SK-N-SH (cell line): ENCODE data around the gene MIAT. TPM values are rescaled to one million over a fixed set of nuclear protein-coding genes. Genes with fewer than 3 reads are reported as not detected.

Experiments used
- CTCF ChIA-PET: fragments of 300-600, 350-600 bp; formaldehyde crosslinking; extraction: SDS; loops from one replicate; lab custom pipeline; 2021; lab: Yijun Ruan, JAX
- POLR2A ChIA-PET: fragments of 350-600 bp; sonication (Branson Sonifier 250); formaldehyde crosslinking; extraction: SDS; loops from one replicate; lab custom pipeline; 2020; ENCODE audit warnings: antibody characterized with exemption, inconsistent platforms; lab: Yijun Ruan, JAX
- DNase-seq: peaks from one replicate; pipeline ENCODE4 v3.0.0; 2012
- H2AFZ ChIP-seq: fragments of 200-600 bp; sonication (generic); 2 replicates; pipeline ENCODE4 v1.8.1; 2016; ENCODE audit warnings: antibody characterized with exemption, mild to moderate bottlenecking, low read depth
- H3F3A ChIP-seq: fragments of 200-600 bp; sonication (generic); replicated peaks from 2 replicates; pipeline ENCODE3; 2016; ENCODE audit warnings: antibody characterized with exemption, mild to moderate bottlenecking; ENCODE audit not compliant: insufficient read depth
- H3K27ac ChIP-seq, 2 experiments: fragments of 200-500 bp in 1 of 2; fragments of 200-600 bp in 1 of 2; sonication (Bioruptor generic) in 1 of 2; sonication (generic), shearing (Covaris generic) in 1 of 2; 2 replicates each; pipeline versions ENCODE4 v1.5.1 to v1.6.1; 2014 to 2016; ENCODE audit warnings: low read depth in 2 of 2, inconsistent platforms in 1 of 2, low read length in 1 of 2, mild to moderate bottlenecking in 1 of 2, mixed read lengths in 1 of 2
- H3K27me3 ChIP-seq: fragments of 200-600 bp; sonication (generic), shearing (Covaris generic); 2 replicates; pipeline ENCODE4 v1.6.1; 2016; ENCODE audit warnings: mixed run types; ENCODE audit not compliant: insufficient read depth
- H3K36me3 ChIP-seq, 2 experiments: fragments of 200-500 bp in 1 of 2; fragments of 200-600 bp in 1 of 2; sonication (Bioruptor generic) in 1 of 2; sonication (generic) in 1 of 2; replicated peaks in 1 of 2; 2 replicates each; pipeline versions ENCODE3 to v1.5.1; 2014 to 2016; ENCODE audit warnings: low read length in 1 of 2, mild to moderate bottlenecking in 1 of 2; ENCODE audit not compliant: insufficient read depth in 2 of 2, control insufficient read depth in 1 of 2
- H3K4me1 ChIP-seq, 2 experiments: fragments of 200-500 bp in 1 of 2; fragments of 200-600 bp in 1 of 2; sonication (Bioruptor generic) in 1 of 2; sonication (generic), shearing (Covaris generic) in 1 of 2; 2 replicates each; pipeline versions ENCODE4 v1.5.1 to v1.6.1; 2014 to 2016; ENCODE audit warnings: low read depth in 1 of 2, low read length in 1 of 2, mixed run types in 1 of 2; ENCODE audit not compliant: insufficient read depth in 2 of 2, control insufficient read depth in 1 of 2
- H3K4me2 ChIP-seq: fragments of 200-600 bp; sonication (generic), shearing (Covaris generic); 2 replicates; pipeline ENCODE4 v1.6.1; 2017; ENCODE audit warnings: mixed run types
- H3K4me3 ChIP-seq, 2 experiments: fragments of 200-500 bp in 1 of 2; fragments of 200-600 bp in 1 of 2; sonication (Bioruptor generic) in 1 of 2; sonication (generic), shearing (Covaris generic) in 1 of 2; 2 replicates each; pipeline versions ENCODE4 v1.5.1 to v1.8.1; 2014 to 2016; ENCODE audit warnings: low read depth in 2 of 2, inconsistent platforms in 1 of 2, low read length in 1 of 2, mild to moderate bottlenecking in 1 of 2, mixed read lengths in 1 of 2, moderate library complexity in 1 of 2
- H3K79me2 ChIP-seq: fragments of 200-600 bp; sonication (generic); 2 replicates; pipeline ENCODE4 v1.8.1; 2017; ENCODE audit warnings: mild to moderate bottlenecking; ENCODE audit not compliant: insufficient read depth
- H3K9ac ChIP-seq: fragments of 200-600 bp; sonication (generic); 2 replicates; pipeline ENCODE4 v1.6.1; 2017; ENCODE audit warnings: mixed run types
- H3K9me2 ChIP-seq: fragments of 200-600 bp; sonication (generic); 2 replicates; pipeline ENCODE4 v1.6.1; 2017; ENCODE audit warnings: mixed run types
- H3K9me3 ChIP-seq: fragments of 200-600 bp; sonication (generic); 2 replicates; pipeline ENCODE4 v1.6.1; 2017; ENCODE audit warnings: mixed run types, mild to moderate bottlenecking, moderate library complexity
- H4K20me1 ChIP-seq: fragments of 200-600 bp; sonication (generic); 2 replicates; pipeline ENCODE4 v1.6.1; 2017; ENCODE audit warnings: mild to moderate bottlenecking, mixed run types; ENCODE audit not compliant: insufficient read depth
- EP300 ChIP-seq, 2 experiments: IDR thresholded peaks; 2 replicates each; pipeline versions ENCODE4 v1.4.0 to v1.6.1; 2012; ENCODE audit warnings: borderline replicate concordance in 1 of 2, low read depth in 1 of 2, low read length in 1 of 2
- FOXJ3 ChIP-seq: sonication (generic); formaldehyde crosslinking; IDR thresholded peaks from 2 replicates; pipeline ENCODE4 v1.5.1; 2020; ENCODE audit warnings: mild to moderate bottlenecking, missing genetic modification reagents
- JUND ChIP-seq: IDR thresholded peaks from 2 replicates; pipeline ENCODE4 v1.4.0; 2012
- POLR2AphosphoS5 ChIP-seq: IDR thresholded peaks from 2 replicates; pipeline ENCODE4 v1.6.1; 2012; ENCODE audit warnings: low read depth, low read length
- SMC3 ChIP-seq: IDR thresholded peaks from 2 replicates; pipeline ENCODE4 v1.6.1; 2012; ENCODE audit warnings: low read depth, low read length, improper control_type of control experiment
- TAF1 ChIP-seq: IDR thresholded peaks from 2 replicates; pipeline ENCODE4 v1.6.1; 2012; ENCODE audit warnings: low read depth, mild to moderate bottlenecking, low read length, moderate library complexity, borderline replicate concordance
- TCF12 ChIP-seq: IDR thresholded peaks from 2 replicates; pipeline ENCODE4 v1.4.0; 2012
- TEAD4 ChIP-seq: IDR thresholded peaks from 2 replicates; pipeline ENCODE4 v1.4.0; 2012; ENCODE audit warnings: mild to moderate bottlenecking, borderline replicate concordance; ENCODE audit not compliant: insufficient read depth
- WGBS: methylation state at CpG from one replicate; pipeline ENCODE4 v1.1.6; 2017; ENCODE audit warnings: low lambda C conversion rate; 5-methylcytosine and 5-hydroxymethylcytosine counted together
- polyA plus RNA-seq, 3 experiments: library from polyadenylated mRNA; depleted of rRNA; stranded (reverse); fragments of >200 nt; gene quantifications; 2 replicates each; pipeline ENCODE4 v1.2.3, GENCODE V29; 2012
- TF ChIP-seq, protein P1 (sequence below): fragments of 200-600 bp; sonication (generic); IDR thresholded peaks from 2 replicates; pipeline ENCODE4 v1.6.1; 2017; ENCODE audit warnings: antibody characterized with exemption, mild to moderate bottlenecking, moderate library complexity
- TF ChIP-seq, protein P2 (sequence below): IDR thresholded peaks from 2 replicates; pipeline ENCODE4 v1.6.1; 2012; ENCODE audit warnings: mild to moderate bottlenecking, low read depth, low read length, moderate library complexity

Gene MIAT
- polyA plus RNA-seq, 1 of the 3 experiments (the other 2 are of a cell fraction), result 5.4 TPM

DNA sequence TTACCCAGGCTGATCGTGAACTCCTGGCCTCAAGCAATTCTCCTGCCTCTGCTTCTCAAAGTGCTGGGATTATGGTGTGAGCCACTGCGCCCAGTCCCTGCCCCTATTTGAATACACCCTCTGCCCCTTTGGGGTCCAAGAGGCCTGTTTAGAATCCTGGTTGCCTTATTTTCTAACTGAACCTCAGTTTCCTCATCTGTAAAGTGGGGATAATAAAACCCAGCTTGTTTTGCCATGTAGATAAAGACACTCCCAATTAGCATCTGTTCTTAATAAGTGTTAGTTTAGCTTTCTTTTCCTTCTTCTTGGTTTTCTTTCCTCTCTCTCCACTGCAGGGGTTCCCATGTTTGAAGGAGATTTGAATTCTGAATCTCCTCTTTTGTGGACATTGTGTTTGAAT is 4.8 kb downstream of the MIAT start (continued):
- TF ChIP-seq, protein P1, sequence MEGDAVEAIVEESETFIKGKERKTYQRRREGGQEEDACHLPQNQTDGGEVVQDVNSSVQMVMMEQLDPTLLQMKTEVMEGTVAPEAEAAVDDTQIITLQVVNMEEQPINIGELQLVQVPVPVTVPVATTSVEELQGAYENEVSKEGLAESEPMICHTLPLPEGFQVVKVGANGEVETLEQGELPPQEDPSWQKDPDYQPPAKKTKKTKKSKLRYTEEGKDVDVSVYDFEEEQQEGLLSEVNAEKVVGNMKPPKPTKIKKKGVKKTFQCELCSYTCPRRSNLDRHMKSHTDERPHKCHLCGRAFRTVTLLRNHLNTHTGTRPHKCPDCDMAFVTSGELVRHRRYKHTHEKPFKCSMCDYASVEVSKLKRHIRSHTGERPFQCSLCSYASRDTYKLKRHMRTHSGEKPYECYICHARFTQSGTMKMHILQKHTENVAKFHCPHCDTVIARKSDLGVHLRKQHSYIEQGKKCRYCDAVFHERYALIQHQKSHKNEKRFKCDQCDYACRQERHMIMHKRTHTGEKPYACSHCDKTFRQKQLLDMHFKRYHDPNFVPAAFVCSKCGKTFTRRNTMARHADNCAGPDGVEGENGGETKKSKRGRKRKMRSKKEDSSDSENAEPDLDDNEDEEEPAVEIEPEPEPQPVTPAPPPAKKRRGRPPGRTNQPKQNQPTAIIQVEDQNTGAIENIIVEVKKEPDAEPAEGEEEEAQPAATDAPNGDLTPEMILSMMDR, result no peak
- TF ChIP-seq JUND, result no peak

DNA sequence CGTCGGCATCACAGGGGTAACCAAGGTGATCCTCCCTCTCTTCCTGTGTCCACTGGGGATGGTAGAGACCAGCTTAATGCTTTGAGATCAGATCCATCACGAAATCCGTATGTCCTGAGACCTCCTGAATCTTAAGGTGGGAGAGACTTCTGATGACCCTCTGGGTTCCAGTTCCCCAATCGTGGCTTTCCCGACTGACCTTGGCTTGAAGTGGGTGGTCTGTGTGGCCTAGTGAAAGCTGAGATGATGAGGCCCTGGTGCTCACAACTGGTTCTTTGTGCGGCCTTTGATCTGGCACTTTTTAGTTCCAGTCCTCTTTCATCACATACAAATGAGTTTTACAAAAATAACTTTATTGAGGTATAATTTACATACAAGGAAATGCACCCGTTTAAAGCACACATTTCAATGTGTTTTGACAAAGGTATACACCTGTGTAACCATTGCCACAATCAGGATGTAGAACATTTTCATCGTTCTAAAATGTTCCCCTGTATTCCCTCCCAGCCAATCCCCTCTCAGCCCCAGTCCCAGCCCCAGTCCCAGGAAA is 6.1 kb downstream of the MIAT start:
- Histone ChIP-seq H3F3A (peaks cover 12% of the 10 kb centered on the region), H3K4me3 (no peak overlapping the region), H3K9me2 (no peaks in the 10 kb centered on the region), H3K9ac (no peak overlapping the region), H3K27me3 (no peaks in the 10 kb centered on the region), H3K36me3 (no peaks in the 10 kb centered on the region), H3K4me1 (peaks cover 10% of the 10 kb centered on the region in 2 experiments; a peak in 2 of 4 replicates), H2AFZ (no peak overlapping the region), H3K79me2 (no peaks in the 10 kb centered on the region), H3K27ac (no peak overlapping the region), H3K9me3 (no peaks in the 10 kb centered on the region), H3K4me2 (no peak overlapping the region), H4K20me1 (no peaks in the 10 kb centered on the region)
- WGBS, result 88% methylated on average over 9 of the region's 9 CpGs
- no peak for DNase-seq
- TF ChIP-seq POLR2AphosphoS5, result no peak
- no peak for TF ChIP-seq TCF12
- no peak for TF ChIP-seq FOXJ3 (CRISPR knock-in tag)
- no peak for TF ChIP-seq TEAD4
- TF ChIP-seq TAF1, result no peak
- TF ChIP-seq EP300 (IDR thresholded peaks at IDR 0.05; ENCODE audit: borderline replicate concordance in 1 of 2, low read depth in 1 of 2, low read length in 1 of 2), result no peak
- ChIA-PET POLR2A (interaction anchor here (0.7 kb wide), 1 partner anchor 1736 kb away, joined by 3 read pairs; no protein-coding TSS in a partner anchor), CTCF (no interaction called here)

DNA sequence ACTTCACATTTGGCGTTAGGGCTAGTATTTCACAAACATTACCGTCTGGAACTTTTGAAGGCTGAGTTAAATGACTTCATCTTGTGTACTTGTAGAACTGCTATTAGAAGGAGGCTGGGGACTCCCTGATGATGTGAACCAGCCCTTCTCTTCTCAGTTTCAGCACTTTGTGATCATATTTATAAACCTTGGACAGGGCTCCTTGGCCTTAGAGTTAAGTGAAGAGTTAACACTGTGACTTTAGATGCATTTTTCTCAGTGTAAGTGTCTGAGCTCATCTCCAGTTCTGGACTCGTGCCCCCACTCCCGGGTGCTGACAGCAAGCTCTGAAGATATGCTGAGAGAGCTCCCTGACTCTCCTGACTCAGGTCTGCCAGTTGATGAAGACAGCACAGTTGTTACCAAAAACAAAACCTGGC is 8.4 kb downstream of the MIAT start:
- Histone ChIP-seq H4K20me1 (no peaks in the 10 kb centered on the region), H2AFZ (peak overlapping the region; percentile 71; the same call in 1 of the 2 replicates), H3F3A (peaks cover 5% of the 10 kb centered on the region), H3K9me3 (no peaks in the 10 kb centered on the region), H3K27me3 (no peaks in the 10 kb centered on the region), H3K9me2 (no peaks in the 10 kb centered on the region), H3K9ac (no peak overlapping the region), H3K4me3 (no peak overlapping the region), H3K36me3 (no peaks in the 10 kb centered on the region), H3K79me2 (no peaks in the 10 kb centered on the region), H3K4me2 (peak overlapping the region; percentile 43; the same call in 1 of the 2 replicates), H3K4me1 (peaks cover 4 to 20% of the 10 kb centered on the region in 2 experiments; a peak in 1 of 4 replicates), H3K27ac (peak overlapping the region in 1 of 2 experiments; percentile 25; a peak in 2 of 4 replicates)
- CTCF ChIA-PET, result interaction anchor here (0.7 to 2.6 kb wide), 11 partner anchors 11 to 1771 kb away, joined by 3 to 16 read pairs (median 3); partner anchors contain the start of genes HPS4 and SRRD
- WGBS, result 31% methylated on average over 4 of the region's 4 CpGs
- no peak for DNase-seq
- POLR2A ChIA-PET, result no interaction called here
- TF ChIP-seq SMC3, result no peak
- TF ChIP-seq, protein P2, sequence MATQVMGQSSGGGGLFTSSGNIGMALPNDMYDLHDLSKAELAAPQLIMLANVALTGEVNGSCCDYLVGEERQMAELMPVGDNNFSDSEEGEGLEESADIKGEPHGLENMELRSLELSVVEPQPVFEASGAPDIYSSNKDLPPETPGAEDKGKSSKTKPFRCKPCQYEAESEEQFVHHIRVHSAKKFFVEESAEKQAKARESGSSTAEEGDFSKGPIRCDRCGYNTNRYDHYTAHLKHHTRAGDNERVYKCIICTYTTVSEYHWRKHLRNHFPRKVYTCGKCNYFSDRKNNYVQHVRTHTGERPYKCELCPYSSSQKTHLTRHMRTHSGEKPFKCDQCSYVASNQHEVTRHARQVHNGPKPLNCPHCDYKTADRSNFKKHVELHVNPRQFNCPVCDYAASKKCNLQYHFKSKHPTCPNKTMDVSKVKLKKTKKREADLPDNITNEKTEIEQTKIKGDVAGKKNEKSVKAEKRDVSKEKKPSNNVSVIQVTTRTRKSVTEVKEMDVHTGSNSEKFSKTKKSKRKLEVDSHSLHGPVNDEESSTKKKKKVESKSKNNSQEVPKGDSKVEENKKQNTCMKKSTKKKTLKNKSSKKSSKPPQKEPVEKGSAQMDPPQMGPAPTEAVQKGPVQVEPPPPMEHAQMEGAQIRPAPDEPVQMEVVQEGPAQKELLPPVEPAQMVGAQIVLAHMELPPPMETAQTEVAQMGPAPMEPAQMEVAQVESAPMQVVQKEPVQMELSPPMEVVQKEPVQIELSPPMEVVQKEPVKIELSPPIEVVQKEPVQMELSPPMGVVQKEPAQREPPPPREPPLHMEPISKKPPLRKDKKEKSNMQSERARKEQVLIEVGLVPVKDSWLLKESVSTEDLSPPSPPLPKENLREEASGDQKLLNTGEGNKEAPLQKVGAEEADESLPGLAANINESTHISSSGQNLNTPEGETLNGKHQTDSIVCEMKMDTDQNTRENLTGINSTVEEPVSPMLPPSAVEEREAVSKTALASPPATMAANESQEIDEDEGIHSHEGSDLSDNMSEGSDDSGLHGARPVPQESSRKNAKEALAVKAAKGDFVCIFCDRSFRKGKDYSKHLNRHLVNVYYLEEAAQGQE, result 0 out of 2 replicates have a peak, but pooled peaks have one; percentile 42
